ENCODE results near the gene AOPEP. TPM values are rescaled to one million over a fixed set of nuclear protein-coding genes. Genes with fewer than 3 reads are reported as not detected.

The AOPEP gene
- total RNA-seq, 1 experiment from 2014 or later, result 14.4 TPM

- no peak for TF ChIP-seq USF1 (CRISPR knock-in tag; IDR thresholded peaks at IDR 0.05)
- TF ChIP-seq MAX (CRISPR knock-in tag; IDR thresholded peaks at IDR 0.05), result no peak
- no peak for TF ChIP-seq KAT7 (CRISPR knock-in tag; IDR thresholded peaks at IDR 0.05; ENCODE audit: borderline replicate concordance)
Measured at GRCh38 chr9:95073918-95074317, 347.4 kb downstream of the AOPEP start (continued).

GRCh38 chr9:95074632-95075031 lies 348.1 kb downstream of the AOPEP start:
- ATAC-seq, result no peak
- POLR2A ChIA-PET, result no interaction called here

More at GRCh38 chr9:95074632-95075031, 348.1 kb downstream of the AOPEP start:
- DNase-seq (ENCODE audit: low spot score), result no peak
- no peaks in the 10 kb centered on the region for H3K9me3 Mint-ChIP-seq
- CTCF ChIA-PET, result interaction anchor here (1.0 to 2.4 kb wide), 2 partner anchors 29 to 53 kb away, joined by 3 to 8 read pairs; no protein-coding TSS in a partner anchor
- no peak for TF ChIP-seq ZMAT4 (CRISPR knock-in tag; IDR thresholded peaks at IDR 0.05)
- no peak for TF ChIP-seq ZNF317 (CRISPR knock-in tag; IDR thresholded peaks at IDR 0.05; ENCODE audit: borderline replicate concordance, low read depth)
- TF ChIP-seq ATF3 (CRISPR knock-in tag; conservative IDR thresholded peaks at IDR 0.05), result no peak
- no peak for TF ChIP-seq IRF1 (CRISPR knock-in tag; IDR thresholded peaks at IDR 0.05)
- TF ChIP-seq AR (CRISPR knock-in tag; IDR thresholded peaks at IDR 0.05), result no peak
- TF ChIP-seq ZNF512 (CRISPR knock-in tag; IDR thresholded peaks at IDR 0.05; ENCODE audit: borderline replicate concordance), result no peak
- no peaks in the 10 kb centered on the region for H3K36me3 Mint-ChIP-seq
- no peak overlapping the region for H3K4me3 Mint-ChIP-seq
- no peaks in the 10 kb centered on the region for H3K27me3 Mint-ChIP-seq (ENCODE audit: low read depth)
- 0 out of 2 replicates have a peak overlapping the region, but pooled peaks have one; percentile 41 for H3K27ac Mint-ChIP-seq
- peaks cover 32% of the 10 kb centered on the region for H3K4me1 Mint-ChIP-seq

Measured in WTC11 (cell line).